ENCODE data around the gene CCDC201. TPM values are rescaled to one million over a fixed set of nuclear protein-coding genes. Genes with fewer than 3 reads are reported as not detected.
"Not testable (repeated sequence)": the region's sequence is repeated elsewhere in the genome, so short reads cannot be mapped to it uniquely, and the experiment has no call there.

Gene CCDC201
- total RNA-seq, 1 experiment from 2014 or later = not detected

- H4K8ac ChIP-seq (replicated peaks; ENCODE audit: insufficient read length, low read depth, low read length) = not testable (repeated sequence)
Measured at GRCh38 chr7:45855680-45856079, 17.2 kb downstream of the CCDC201 start.

GRCh38 chr7:45853491-45853890, 19.4 kb downstream of the CCDC201 start:
- not testable (repeated sequence) for H3K23ac ChIP-seq (ENCODE audit: insufficient read length, low read depth, low read length); H3K27ac Mint-ChIP-seq

More at GRCh38 chr7:45855680-45856079, 17.2 kb downstream of the CCDC201 start:
- H3K14ac ChIP-seq (ENCODE audit: insufficient read depth, low read length); H4K91ac ChIP-seq (ENCODE audit: insufficient read length, low read depth, low read length); H3K79me2 ChIP-seq (ENCODE audit: insufficient read depth, low read length); H3K79me1 ChIP-seq (ENCODE audit: insufficient read depth, low read depth, low read length, poor library complexity, severe bottlenecking); H3K4ac ChIP-seq (ENCODE audit: low read depth, low read length); H3K18ac ChIP-seq (ENCODE audit: insufficient read length, low read depth, low read length); H3K4me2 ChIP-seq (ENCODE audit: insufficient read depth, insufficient read length, low read length); H3K23ac ChIP-seq (ENCODE audit: insufficient read length, low read depth, low read length); H3K27ac ChIP-seq (ENCODE audit: insufficient read length, low read depth, low read length); H4K20me1 ChIP-seq (ENCODE audit: control insufficient read depth, insufficient read depth, insufficient read length); H3K4me1 Mint-ChIP-seq; H2BK20ac ChIP-seq (ENCODE audit: low read depth, low read length, poor library complexity, severe bottlenecking); H3T11ph ChIP-seq (ENCODE audit: low read length); H2AFZ ChIP-seq (ENCODE audit: low read length); H3K9ac ChIP-seq (ENCODE audit: extremely low read depth, insufficient read length, low read length); H2BK15ac ChIP-seq (ENCODE audit: low read depth, low read length); H3K9me3 Mint-ChIP-seq; H2BK5ac ChIP-seq (ENCODE audit: insufficient read length, low read length); H2BK12ac ChIP-seq (ENCODE audit: insufficient read length, low read depth, low read length); H3K27ac Mint-ChIP-seq; H3K23me2 ChIP-seq (ENCODE audit: insufficient read length, low read depth, low read length, poor library complexity, severe bottlenecking); H3K27me3 Mint-ChIP-seq (ENCODE audit: low read depth); H4K5ac ChIP-seq (ENCODE audit: insufficient read length, low read depth, low read length); DNase-seq; H3K4me1 ChIP-seq (ENCODE audit: insufficient read depth, low read length); H3K9me3 ChIP-seq (ENCODE audit: control insufficient read depth, low read depth, low read length); H2AK5ac ChIP-seq (ENCODE audit: insufficient read length, low read length); H3K27me3 ChIP-seq (ENCODE audit: insufficient read depth, low read length); H3K56ac ChIP-seq (ENCODE audit: insufficient read length, low read depth, low read length); H3K36me3 Mint-ChIP-seq (ENCODE audit: insufficient read depth in 1 of 3, low read depth in 3 of 3); H3K4me3 Mint-ChIP-seq; H2BK120ac ChIP-seq (ENCODE audit: low read depth, low read length, poor library complexity, severe bottlenecking): not testable (repeated sequence)
- WGBS (ENCODE audit: extremely low coverage, insufficient read length, low lambda C conversion rate) = no CpG with 5 or more reads among the region's 3 CpGs

More at GRCh38 chr7:45853491-45853890, 19.4 kb downstream of the CCDC201 start:
- not testable (repeated sequence) for H3K18ac ChIP-seq (ENCODE audit: insufficient read length, low read depth, low read length); H2BK15ac ChIP-seq (ENCODE audit: low read depth, low read length); H4K20me1 ChIP-seq (ENCODE audit: control insufficient read depth, insufficient read depth, insufficient read length); H3K9ac ChIP-seq (ENCODE audit: extremely low read depth, insufficient read length, low read length); H3K4me3 Mint-ChIP-seq; H3K36me3 Mint-ChIP-seq (ENCODE audit: insufficient read depth in 1 of 3, low read depth in 3 of 3); H4K91ac ChIP-seq (ENCODE audit: insufficient read length, low read depth, low read length); H3K9me3 Mint-ChIP-seq; H3K4me1 Mint-ChIP-seq; H3K79me1 ChIP-seq (ENCODE audit: insufficient read depth, low read depth, low read length, poor library complexity, severe bottlenecking); H2BK120ac ChIP-seq (ENCODE audit: low read depth, low read length, poor library complexity, severe bottlenecking); H3K4me1 ChIP-seq (ENCODE audit: insufficient read depth, low read length); H2BK5ac ChIP-seq (ENCODE audit: insufficient read length, low read length); H2BK12ac ChIP-seq (ENCODE audit: insufficient read length, low read depth, low read length); H3K27ac ChIP-seq (ENCODE audit: insufficient read length, low read depth, low read length); H2AK5ac ChIP-seq (ENCODE audit: insufficient read length, low read length); H3K23me2 ChIP-seq (ENCODE audit: insufficient read length, low read depth, low read length, poor library complexity, severe bottlenecking); H4K5ac ChIP-seq (ENCODE audit: insufficient read length, low read depth, low read length); H3K27me3 Mint-ChIP-seq (ENCODE audit: low read depth); H3K56ac ChIP-seq (ENCODE audit: insufficient read length, low read depth, low read length); H3K79me2 ChIP-seq (ENCODE audit: insufficient read depth, low read length); H3K4me2 ChIP-seq (ENCODE audit: insufficient read depth, insufficient read length, low read length); H4K8ac ChIP-seq (replicated peaks; ENCODE audit: insufficient read length, low read depth, low read length); H2AFZ ChIP-seq (ENCODE audit: low read length); H3T11ph ChIP-seq (ENCODE audit: low read length); H3K14ac ChIP-seq (ENCODE audit: insufficient read depth, low read length); H3K4ac ChIP-seq (ENCODE audit: low read depth, low read length); H3K9me3 ChIP-seq (ENCODE audit: control insufficient read depth, low read depth, low read length); H2BK20ac ChIP-seq (ENCODE audit: low read depth, low read length, poor library complexity, severe bottlenecking); H3K27me3 ChIP-seq (ENCODE audit: insufficient read depth, low read length); DNase-seq
- WGBS (ENCODE audit: extremely low coverage, insufficient read length, low lambda C conversion rate) = no CpG with 5 or more reads among the region's 8 CpGs

All from H9 (cell line).